Activated T-helper 2 cell treated with anti-CD3 and anti-CD28 coated beads, Interferon-gamma antibody, Interleukin-2, Interleukin-4, amounts not matched to agents 10 μg/mL and 5 μg/mL and 100 μg/mL, durations not matched to agents 14 hours and 24 hours and 36 hours (primary cell): ENCODE data around the gene SUFU. TPM values are rescaled to one million over a fixed set of nuclear protein-coding genes. Genes with fewer than 3 reads are reported as not detected.
"Not testable (repeated sequence)": the region's sequence is repeated elsewhere in the genome, so short reads cannot be mapped to it uniquely, and the experiment has no call there.

Experiments
- DNase-seq: peaks from one replicate; pipeline ENCODE4 v3.0.0; 2021; ENCODE audit warnings: low spot score
- H3K27ac Mint-ChIP-seq: one replicate; pipeline ENCODE4 v1.8.0; 2021; ENCODE audit warnings: mixed read lengths
- H3K27me3 Mint-ChIP-seq: one replicate; pipeline ENCODE4 v1.8.0; 2021; ENCODE audit warnings: low read depth, mixed read lengths
- H3K36me3 Mint-ChIP-seq: one replicate; pipeline ENCODE4 v1.8.0; 2021; ENCODE audit warnings: low read depth, mixed read lengths
- H3K4me1 Mint-ChIP-seq: one replicate; pipeline ENCODE4 v1.8.0; 2021; ENCODE audit warnings: low read depth, mixed read lengths
- H3K4me3 Mint-ChIP-seq: one replicate; pipeline ENCODE4 v1.8.0; 2021; ENCODE audit warnings: low read depth, mild to moderate bottlenecking, moderate library complexity, mixed read lengths
- H3K9me3 Mint-ChIP-seq: one replicate; pipeline ENCODE4 v1.8.0; 2021; ENCODE audit warnings: mixed read lengths
- intact Hi-C: fragments of 100-400 bp; cut with micrococcal nuclease; formaldehyde crosslinking; loops from one replicate; pipeline ENCODE4 v1.15.1; 2023
- total RNA-seq: library from RNA; stranded (reverse); gene quantifications from 2 replicates; pipeline ENCODE4 v1.2.3, GENCODE V29; 2022

The SUFU gene
- total RNA-seq, 1 donor from 2014 or later = 12.4 TPM

GRCh38 chr10:102654969-102655368 lies 151.2 kb downstream of the SUFU start:
- intact Hi-C loops = no loop called here
- H3K4me1 Mint-ChIP-seq = peaks cover 45% of the 10 kb centered on the region
- H3K4me3 Mint-ChIP-seq = no peak overlapping the region
- H3K36me3 Mint-ChIP-seq = peaks cover 70% of the 10 kb centered on the region
- no peak overlapping the region for H3K27ac Mint-ChIP-seq
- no peaks in the 10 kb centered on the region for H3K27me3 Mint-ChIP-seq
- no peak for DNase-seq
- H3K9me3 Mint-ChIP-seq = no peaks in the 10 kb centered on the region

DNA sequence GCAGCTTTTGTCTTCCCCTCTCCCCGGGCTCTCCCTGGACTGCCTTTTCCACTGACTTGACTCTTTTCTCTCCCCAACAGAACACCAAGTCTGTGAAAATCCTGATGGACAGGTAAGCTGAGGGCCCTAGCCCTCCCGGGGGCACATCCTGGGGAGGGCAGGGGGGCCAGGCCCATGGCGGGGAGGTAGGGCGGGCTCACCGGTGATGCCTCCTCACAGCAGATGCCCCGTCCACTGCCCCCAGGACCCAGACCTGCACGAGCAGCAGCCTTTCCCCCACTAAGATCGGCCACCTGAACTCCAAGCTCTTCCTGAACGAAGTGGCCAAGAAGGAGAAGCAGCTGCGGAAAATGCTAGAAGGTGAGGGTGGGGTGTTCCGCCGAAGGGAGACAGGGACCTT lies 152.3 kb downstream of the SUFU start:
- DNase-seq = no peak
- H3K4me1 Mint-ChIP-seq = peaks cover 46% of the 10 kb centered on the region
- H3K36me3 Mint-ChIP-seq = peaks cover 66% of the 10 kb centered on the region
- H3K27me3 Mint-ChIP-seq = no peaks in the 10 kb centered on the region
- intact Hi-C loops = no loop called here
- H3K4me3 Mint-ChIP-seq = no peak overlapping the region
- no peak overlapping the region for H3K27ac Mint-ChIP-seq
- H3K9me3 Mint-ChIP-seq = no peaks in the 10 kb centered on the region

- H3K36me3 Mint-ChIP-seq = peaks cover 63% of the 10 kb centered on the region
- H3K9me3 Mint-ChIP-seq = no peaks in the 10 kb centered on the region
- peaks cover 49% of the 10 kb centered on the region for H3K4me1 Mint-ChIP-seq
- H3K4me3 Mint-ChIP-seq = no peak overlapping the region
- no peaks in the 10 kb centered on the region for H3K27me3 Mint-ChIP-seq
- intact Hi-C loops = no loop called here
- H3K27ac Mint-ChIP-seq = no peak overlapping the region
- no peak for DNase-seq
Measured at GRCh38 chr10:102656791-102657371, 153.1 kb downstream of the SUFU start.

GRCh38 chr10:102657451-102657850 lies 153.7 kb downstream of the SUFU start:
- intact Hi-C loops = no loop called here
- no peaks in the 10 kb centered on the region for H3K9me3 Mint-ChIP-seq
- no peak overlapping the region for H3K4me3 Mint-ChIP-seq
- no peak overlapping the region for H3K27ac Mint-ChIP-seq
- no peak for DNase-seq
- H3K4me1 Mint-ChIP-seq = peaks cover 45% of the 10 kb centered on the region
- H3K27me3 Mint-ChIP-seq = no peaks in the 10 kb centered on the region
- peaks cover 58% of the 10 kb centered on the region for H3K36me3 Mint-ChIP-seq

DNA sequence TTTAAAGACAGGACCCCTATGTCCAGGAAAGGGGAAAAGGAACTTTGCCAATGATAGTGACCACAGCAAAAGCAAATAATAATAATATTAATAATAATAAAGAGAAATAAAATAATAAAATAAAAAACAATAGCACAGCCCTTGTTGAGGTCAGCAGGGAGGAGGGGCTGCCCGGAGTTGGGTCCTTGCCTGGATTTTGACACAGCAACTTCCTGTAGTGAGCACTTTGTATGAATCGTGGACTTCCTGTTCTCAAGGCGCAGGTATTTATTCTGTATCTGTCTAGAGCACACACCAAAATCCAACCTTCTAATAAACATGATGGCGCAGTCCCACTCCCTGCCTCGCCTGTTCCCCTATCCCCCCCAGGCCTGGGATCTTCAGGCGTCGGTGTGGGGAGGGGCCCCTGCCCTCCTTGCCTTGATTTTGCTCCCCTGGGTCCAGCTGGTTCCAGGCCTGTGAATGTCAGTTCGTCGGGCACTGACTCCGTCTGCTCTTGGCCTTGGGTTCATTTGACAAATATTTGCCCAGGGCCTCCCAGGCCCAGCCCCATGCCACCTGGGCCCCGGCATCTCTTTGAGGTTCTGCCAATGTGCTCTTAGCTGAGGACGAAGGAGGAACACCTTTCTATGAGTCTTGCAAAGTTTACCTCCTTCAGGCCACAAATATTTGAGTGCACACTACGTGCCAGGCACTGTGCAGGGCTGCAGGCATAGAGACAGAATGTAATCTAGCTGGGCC lies 154.4 kb downstream of the SUFU start:
- peaks cover 51% of the 10 kb centered on the region for H3K36me3 Mint-ChIP-seq
- intact Hi-C loops = no loop called here

DNA sequence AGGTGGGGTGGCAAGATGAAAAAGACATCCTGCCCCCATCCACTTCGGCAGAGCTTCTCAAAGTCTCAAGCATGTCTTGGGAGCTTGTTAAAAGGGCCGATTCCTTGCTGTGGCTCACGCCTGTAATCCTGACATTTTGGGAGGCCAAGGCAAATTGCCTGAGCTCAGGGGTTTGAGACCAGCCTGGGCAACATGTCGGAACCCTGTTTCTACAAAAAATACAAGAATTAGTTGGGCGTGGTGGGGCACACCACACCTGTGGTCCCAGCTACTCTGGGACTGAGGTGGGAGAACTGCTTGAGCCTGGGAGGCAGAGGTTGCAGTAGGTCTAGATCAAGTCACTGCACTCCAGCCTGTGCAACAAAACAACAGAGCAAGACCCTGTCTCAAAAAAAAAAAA lies 155.0 kb downstream of the SUFU start:
- DNase-seq = no peak
- Mint-ChIP-seq H3K4me3 (no peak overlapping the region), H3K9me3 (no peaks in the 10 kb centered on the region), H3K36me3 (peaks cover 45% of the 10 kb centered on the region), H3K27ac (peak overlapping the region; percentile 57), H3K27me3 (no peaks in the 10 kb centered on the region), H3K4me1 (peaks cover 32% of the 10 kb centered on the region)
- intact Hi-C loops = no loop called here

More for the DNA sequence above, 154.4 kb downstream of the SUFU start:
- Mint-ChIP-seq H3K9me3 (no peaks in the 10 kb centered on the region), H3K4me1 (peaks cover 39% of the 10 kb centered on the region), H3K4me3 (no peak overlapping the region), H3K27me3 (no peaks in the 10 kb centered on the region), H3K27ac (peak overlapping the region; percentile 57)
- DNase-seq = no peak

GRCh38 chr10:102660888-102661657 lies 157.3 kb downstream of the SUFU start:
- H3K27me3 Mint-ChIP-seq = no peaks in the 10 kb centered on the region
- no peaks in the 10 kb centered on the region for H3K9me3 Mint-ChIP-seq
- DNase-seq = peak; percentile 65
- H3K4me1 Mint-ChIP-seq = peaks cover 28% of the 10 kb centered on the region
- peak overlapping the region; percentile 90 for H3K27ac Mint-ChIP-seq
- H3K4me3 Mint-ChIP-seq = peak overlapping the region; percentile 63
- peaks cover 26% of the 10 kb centered on the region for H3K36me3 Mint-ChIP-seq
- intact Hi-C loops = loop anchor here (1.0 kb wide), 3 partner anchors 15 to 158 kb away; partner anchors contain the start of gene SUFU

DNA sequence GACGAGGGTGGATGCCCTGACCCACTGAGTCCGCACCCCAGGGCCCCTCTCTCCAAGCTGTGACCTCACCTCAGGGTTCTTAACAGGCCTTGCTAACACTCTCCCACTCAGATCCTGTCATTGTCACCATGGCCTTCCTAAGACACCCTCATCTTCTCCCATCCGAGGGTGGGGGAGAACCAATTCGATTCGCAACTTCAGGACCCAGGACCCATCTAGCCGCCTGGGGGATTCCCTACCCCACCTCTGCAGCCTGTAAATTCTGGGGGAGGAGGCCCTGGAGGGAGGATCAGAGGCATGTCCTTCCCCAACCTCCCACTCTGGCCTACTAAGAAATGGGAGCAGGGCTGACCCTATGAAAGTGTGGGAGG lies 157.9 kb downstream of the SUFU start:
- Mint-ChIP-seq H3K9me3 (no peaks in the 10 kb centered on the region), H3K4me3 (peak overlapping the region; percentile 63), H3K27me3 (no peaks in the 10 kb centered on the region), H3K4me1 (peaks cover 28% of the 10 kb centered on the region), H3K36me3 (peaks cover 21% of the 10 kb centered on the region), H3K27ac (peak overlapping the region; percentile 90)
- DNase-seq = no peak
- intact Hi-C loops = loop anchor here (1.0 kb wide), 3 partner anchors 15 to 158 kb away; partner anchors contain the start of gene SUFU

- Mint-ChIP-seq H3K27me3 (no peaks in the 10 kb centered on the region), H3K36me3 (no peaks in the 10 kb centered on the region), H3K9me3 (no peaks in the 10 kb centered on the region), H3K4me1 (peaks cover 18% of the 10 kb centered on the region), H3K4me3 (no peak overlapping the region), H3K27ac (no peak overlapping the region)
- intact Hi-C loops = no loop called here
- no peak for DNase-seq
Measured at GRCh38 chr10:102665904-102666509, 162.2 kb downstream of the SUFU start.

- DNase-seq, H3K36me3 Mint-ChIP-seq, H3K27me3 Mint-ChIP-seq, H3K4me3 Mint-ChIP-seq, H3K27ac Mint-ChIP-seq, H3K4me1 Mint-ChIP-seq, H3K9me3 Mint-ChIP-seq, intact Hi-C loops: not testable (repeated sequence)
Measured at GRCh38 chr10:102667411-102667810, 163.6 kb downstream of the SUFU start.

DNA sequence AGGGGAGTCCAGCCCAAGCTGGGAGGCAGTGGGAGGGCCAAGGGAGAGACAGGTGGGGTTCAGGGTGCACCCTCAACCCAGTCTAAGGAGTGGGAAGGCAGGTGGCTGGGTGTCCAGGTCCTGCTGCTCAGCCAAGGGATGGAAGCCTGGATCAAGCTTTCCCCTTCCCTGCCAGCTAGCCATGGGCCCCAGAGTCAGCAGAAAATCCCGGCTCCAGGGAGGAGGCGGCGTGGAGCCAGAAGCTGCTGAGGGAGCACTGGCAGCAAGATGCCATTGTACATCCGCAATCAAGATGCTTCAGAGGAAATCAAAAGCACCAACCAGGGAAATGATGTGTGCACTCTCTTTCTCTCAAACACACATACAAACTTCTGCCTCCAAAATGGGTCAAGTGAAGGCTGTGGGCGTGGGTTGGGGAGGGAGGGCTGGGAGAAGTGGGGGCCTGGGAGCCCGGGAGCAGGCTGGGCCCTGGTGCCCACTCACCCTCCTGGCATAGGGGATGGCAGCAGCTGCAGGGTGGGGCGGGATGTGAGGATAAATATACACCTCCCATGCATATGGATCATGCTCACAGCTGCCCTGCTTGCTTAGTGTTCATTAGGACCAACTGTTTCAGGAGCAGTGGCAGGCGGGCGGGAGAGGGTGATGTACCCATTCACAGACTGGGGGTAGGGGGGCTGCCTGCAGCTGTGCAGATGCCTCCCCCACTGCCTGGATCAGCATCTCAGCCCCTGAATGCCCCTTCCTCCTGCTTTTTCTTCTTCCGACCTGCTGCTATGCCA lies 164.7 kb downstream of the SUFU start:
- Mint-ChIP-seq H3K4me3 (no peak overlapping the region), H3K27me3 (no peaks in the 10 kb centered on the region), H3K27ac (no peak overlapping the region), H3K36me3 (no peaks in the 10 kb centered on the region), H3K9me3 (no peaks in the 10 kb centered on the region), H3K4me1 (peaks cover 8% of the 10 kb centered on the region)
- intact Hi-C loops = no loop called here
- no peak for DNase-seq
